ENCODE data around the gene TSC22D4.

Gene TSC22D4

GRCh38 chr7:100492738-100493475, 13.9 kb upstream of the TSC22D4 start:
- DNase-seq (ENCODE audit: low read depth), result no peak

- DNase-seq (ENCODE audit: low read depth), result no peak
These were observed 12.2 kb upstream of the TSC22D4 start for GRCh38 chr7:100491192-100491578.

GRCh38 chr7:100490483-100491191, 11.6 kb upstream of the TSC22D4 start:
- DNase-seq (ENCODE audit: low read depth), result no peak

GRCh38 chr7:100489824-100490223, 10.8 kb upstream of the TSC22D4 start:
- no peak for DNase-seq (ENCODE audit: low read depth)

- DNase-seq (ENCODE audit: low read depth), result no peak
These were observed 10.1 kb upstream of the TSC22D4 start for GRCh38 chr7:100489121-100489520.

- no peak for DNase-seq (ENCODE audit: low read depth)
These were observed 9.5 kb upstream of the TSC22D4 start for GRCh38 chr7:100488333-100489095.

- DNase-seq (ENCODE audit: low read depth), result no peak
These were observed 7.9 kb upstream of the TSC22D4 start for GRCh38 chr7:100486753-100487446.

GRCh38 chr7:100486111-100486636, 7.2 kb upstream of the TSC22D4 start:
- DNase-seq (ENCODE audit: low read depth), result no peak

GRCh38 chr7:100485471-100485876, 6.5 kb upstream of the TSC22D4 start:
- no peak for DNase-seq (ENCODE audit: low read depth)

- no peak for DNase-seq (ENCODE audit: low read depth)
These were observed 5.6 kb upstream of the TSC22D4 start for GRCh38 chr7:100484673-100485045.

GRCh38 chr7:100483722-100484672, 5.0 kb upstream of the TSC22D4 start, which contains the start of gene NYAP1:
TSS of gene NYAP1 (plus strand) at chr7:100483927. CDS start at chr7:100485312, 1,385 bp downstream.
- DNase-seq (ENCODE audit: low read depth), result no peak

- DNase-seq (ENCODE audit: low read depth), result peak; percentile 64
These were observed 4.2 kb upstream of the TSC22D4 start for GRCh38 chr7:100483090-100483721.

- DNase-seq (ENCODE audit: low read depth), result no peak
These were observed 3.7 kb upstream of the TSC22D4 start for GRCh38 chr7:100482728-100483089.

- no peak for DNase-seq (ENCODE audit: low read depth)
These were observed 2.5 kb upstream of the TSC22D4 start for GRCh38 chr7:100481466-100481865.

GRCh38 chr7:100477871-100478267, 1.1 kb downstream of the TSC22D4 start:
- DNase-seq (ENCODE audit: low read depth), result no peak

- no peak for DNase-seq (ENCODE audit: low read depth)
These were observed 1.8 kb downstream of the TSC22D4 start for GRCh38 chr7:100476903-100477870.

GRCh38 chr7:100476101-100476780, 2.8 kb downstream of the TSC22D4 start:
- DNase-seq (ENCODE audit: low read depth), result no peak

- no peak for DNase-seq (ENCODE audit: low read depth)
These were observed 3.5 kb downstream of the TSC22D4 start for GRCh38 chr7:100475549-100475948.
